Stimulated activated naive CD8-positive, alpha-beta T cell treated with anti-CD3 and anti-CD28 coated beads, Interleukin-15, amount 100 ng/mL, for 72 hours (primary cell): Measurements from ENCODE around the gene ARL13B.
"Not testable (repeated sequence)": the region's sequence is repeated elsewhere in the genome, so short reads cannot be mapped to it uniquely, and the experiment has no call there.

Experiments
- ATAC-seq: fragments of 150-1000 bp; cut with Tn5 transposase; 2 replicates; pipeline ENCODE4 v1.10.0; 2021; ENCODE audit warnings: mild to moderate bottlenecking, moderate library complexity
- DNase-seq, 2 donors: peaks; one replicate each; pipeline ENCODE4 v3.0.0; 2021 to 2022
- H3K27ac Mint-ChIP-seq, 2 donors: one replicate each; pipeline ENCODE4 v1.8.0; 2022; ENCODE audit warnings: mild to moderate bottlenecking in 2 of 2, mixed read lengths in 2 of 2, moderate library complexity in 2 of 2
- H3K27me3 Mint-ChIP-seq: one replicate; pipeline ENCODE4 v1.8.0; 2022; ENCODE audit warnings: mixed read lengths
- H3K4me1 Mint-ChIP-seq: one replicate; pipeline ENCODE4 v1.8.0; 2022; ENCODE audit warnings: mild to moderate bottlenecking, mixed read lengths
- H3K4me3 Mint-ChIP-seq, 2 donors: one replicate each; pipeline ENCODE4 v1.8.0; 2022; ENCODE audit warnings: mild to moderate bottlenecking in 2 of 2, mixed read lengths in 2 of 2, moderate library complexity in 1 of 2
- H3K9me3 Mint-ChIP-seq, 2 donors: one replicate each; pipeline ENCODE4 v1.8.0; 2022; ENCODE audit warnings: mixed read lengths in 2 of 2

ARL13B gene

GRCh38 chr3:94065122-94065521 lies 85.2 kb downstream of the ARL13B start:
- DNase-seq: no peak
- H3K27ac Mint-ChIP-seq: peak overlapping the region; percentile 42 to 58
- no peak for ATAC-seq
- H3K9me3 Mint-ChIP-seq: peaks cover 0 to 6% of the 10 kb centered on the region in 2 donors
- H3K4me3 Mint-ChIP-seq: peak overlapping the region; percentile 21 to 88
- peaks cover 54% of the 10 kb centered on the region for H3K4me1 Mint-ChIP-seq
- H3K27me3 Mint-ChIP-seq: no peaks in the 10 kb centered on the region

- peak overlapping the region in 1 of 2 donors; percentile 47 for H3K27ac Mint-ChIP-seq
- H3K4me1 Mint-ChIP-seq: peaks cover 56% of the 10 kb centered on the region
- ATAC-seq (no peak), DNase-seq (no peak)
- no peak overlapping the region for H3K4me3 Mint-ChIP-seq
- no peaks in the 10 kb centered on the region for H3K27me3 Mint-ChIP-seq
- peaks cover 0 to 6% of the 10 kb centered on the region in 2 donors for H3K9me3 Mint-ChIP-seq
Measured at GRCh38 chr3:94065819-94066480, 86.0 kb downstream of the ARL13B start.

- ATAC-seq: no peak
- H3K4me1 Mint-ChIP-seq: peaks cover 62% of the 10 kb centered on the region
- peak overlapping the region in 1 of 2 donors; percentile 47 for H3K27ac Mint-ChIP-seq
- H3K27me3 Mint-ChIP-seq: no peaks in the 10 kb centered on the region
- H3K4me3 Mint-ChIP-seq: no peak overlapping the region
- DNase-seq: no peak
- peaks cover 0 to 6% of the 10 kb centered on the region in 2 donors for H3K9me3 Mint-ChIP-seq
Measured at GRCh38 chr3:94066506-94067500, 86.8 kb downstream of the ARL13B start.

- Mint-ChIP-seq H3K9me3 (peaks cover 0 to 6% of the 10 kb centered on the region in 2 donors), H3K4me3 (no peak overlapping the region), H3K27me3 (no peaks in the 10 kb centered on the region), H3K4me1 (peaks cover 66% of the 10 kb centered on the region), H3K27ac (no peak overlapping the region)
- no peak for ATAC-seq
- no peak for DNase-seq
Measured at GRCh38 chr3:94069194-94069813, 89.3 kb downstream of the ARL13B start.

GRCh38 chr3:94070341-94070911 lies 90.5 kb downstream of the ARL13B start:
- Mint-ChIP-seq H3K27ac (no peak overlapping the region), H3K9me3 (peaks cover 0 to 6% of the 10 kb centered on the region in 2 donors), H3K4me1 (peaks cover 60% of the 10 kb centered on the region), H3K4me3 (no peak overlapping the region), H3K27me3 (no peaks in the 10 kb centered on the region)
- peak; percentile 67 for ATAC-seq
- no peak for DNase-seq

- Mint-ChIP-seq H3K9me3 (peaks cover 0 to 6% of the 10 kb centered on the region in 2 donors), H3K4me1 (peaks cover 51% of the 10 kb centered on the region), H3K27me3 (no peaks in the 10 kb centered on the region), H3K27ac (no peak overlapping the region), H3K4me3 (no peak overlapping the region)
- ATAC-seq (peak; percentile 92), DNase-seq (no peak)
Measured at GRCh38 chr3:94071713-94072284, 91.8 kb downstream of the ARL13B start.

GRCh38 chr3:94076055-94076454 lies 96.1 kb downstream of the ARL13B start:
- Mint-ChIP-seq H3K4me1 (peaks cover 57% of the 10 kb centered on the region), H3K9me3 (no peaks in the 10 kb centered on the region), H3K27ac (no peak overlapping the region), H3K27me3 (no peaks in the 10 kb centered on the region), H3K4me3 (no peak overlapping the region)
- ATAC-seq (no peak), DNase-seq (no peak)

- not testable (repeated sequence) for H3K9me3 Mint-ChIP-seq, H3K4me3 Mint-ChIP-seq, H3K27me3 Mint-ChIP-seq, ATAC-seq, DNase-seq
- peaks cover 48% of the 10 kb centered on the region for H3K4me1 Mint-ChIP-seq
- peak overlapping the region in 1 of 2 donors; percentile 48 for H3K27ac Mint-ChIP-seq
Measured at GRCh38 chr3:94080552-94080951, 100.6 kb downstream of the ARL13B start.

- Mint-ChIP-seq H3K4me3 (no peak overlapping the region), H3K4me1 (peaks cover 48% of the 10 kb centered on the region), H3K9me3 (no peaks in the 10 kb centered on the region), H3K27me3 (no peaks in the 10 kb centered on the region), H3K27ac (no peak overlapping the region)
- DNase-seq: no peak
- ATAC-seq: no peak
Measured at GRCh38 chr3:94081884-94082283, 101.9 kb downstream of the ARL13B start.

- ATAC-seq (no peak), DNase-seq (no peak)
- no peak overlapping the region for H3K27ac Mint-ChIP-seq
- H3K27me3 Mint-ChIP-seq: no peaks in the 10 kb centered on the region
- no peak overlapping the region for H3K4me3 Mint-ChIP-seq
- H3K4me1 Mint-ChIP-seq: peaks cover 47% of the 10 kb centered on the region
- H3K9me3 Mint-ChIP-seq: no peaks in the 10 kb centered on the region
Measured at GRCh38 chr3:94082391-94082937, 102.5 kb downstream of the ARL13B start.

GRCh38 chr3:94083261-94083660 lies 103.3 kb downstream of the ARL13B start:
- DNase-seq (no peak), ATAC-seq (peak; percentile 46)
- no peak overlapping the region for H3K4me3 Mint-ChIP-seq
- peaks cover 39% of the 10 kb centered on the region for H3K4me1 Mint-ChIP-seq
- H3K27ac Mint-ChIP-seq: no peak overlapping the region
- no peaks in the 10 kb centered on the region for H3K27me3 Mint-ChIP-seq
- H3K9me3 Mint-ChIP-seq: no peaks in the 10 kb centered on the region

GRCh38 chr3:94089126-94089525 lies 109.2 kb downstream of the ARL13B start:
- no peak for DNase-seq
- Mint-ChIP-seq H3K9me3 (no peaks in the 10 kb centered on the region), H3K4me1 (no peaks in the 10 kb centered on the region), H3K27ac (no peak overlapping the region), H3K4me3 (no peak overlapping the region), H3K27me3 (no peaks in the 10 kb centered on the region)
- no peak for ATAC-seq

GRCh38 chr3:94092086-94092485 lies 112.1 kb downstream of the ARL13B start:
- Mint-ChIP-seq H3K27me3 (no peaks in the 10 kb centered on the region), H3K4me1 (no peaks in the 10 kb centered on the region), H3K9me3 (no peaks in the 10 kb centered on the region), H3K4me3 (no peak overlapping the region), H3K27ac (no peak overlapping the region)
- ATAC-seq: no peak
- DNase-seq: no peak

- Mint-ChIP-seq H3K4me3 (no peak overlapping the region), H3K27me3 (no peaks in the 10 kb centered on the region), H3K27ac (no peak overlapping the region), H3K9me3 (no peaks in the 10 kb centered on the region), H3K4me1 (no peaks in the 10 kb centered on the region)
- no peak for DNase-seq
- no peak for ATAC-seq
Measured at GRCh38 chr3:94093151-94093550, 113.2 kb downstream of the ARL13B start.

GRCh38 chr3:94095111-94095510 lies 115.2 kb downstream of the ARL13B start:
- no peaks in the 10 kb centered on the region for H3K9me3 Mint-ChIP-seq
- H3K4me1 Mint-ChIP-seq: no peaks in the 10 kb centered on the region
- H3K27me3 Mint-ChIP-seq: no peaks in the 10 kb centered on the region
- no peak overlapping the region for H3K4me3 Mint-ChIP-seq
- H3K27ac Mint-ChIP-seq: no peak overlapping the region
- ATAC-seq (no peak), DNase-seq (no peak)
